GM12864 (cell line): Measurements from ENCODE around the gene HSPA1L.
A peak's percentile ranks its signal among the peaks of the same experiment; 100 is the strongest.

ENCODE experiments used
- DNase-seq: peaks from one replicate; pipeline ENCODE4 v3.0.0-alpha.2; 2011; ENCODE audit warnings: low read depth
- H3K4me3 ChIP-seq: 2 replicates; pipeline ENCODE4 v1.5.1; 2011; ENCODE audit warnings: mild to moderate bottlenecking, low read depth, low read length, control low read depth
- CTCF ChIP-seq: IDR thresholded peaks from 2 replicates; pipeline ENCODE4 v1.5.1; 2011; ENCODE audit warnings: low read depth, mild to moderate bottlenecking, moderate library complexity, low read length, control low read depth, inconsistent platforms; ENCODE audit errors: missing control alignments

The HSPA1L gene

GRCh38 chr6:31834367-31835250 is 19.5 kb upstream of the HSPA1L start:
- peak overlapping the region; percentile 96 for H3K4me3 ChIP-seq
- no peak for TF ChIP-seq CTCF
- peak; percentile 67 for DNase-seq

GRCh38 chr6:31831350-31832215 is 16.5 kb upstream of the HSPA1L start:
- DNase-seq: no peak
- no peak for TF ChIP-seq CTCF
- peak overlapping the region; percentile 60; the same call in 1 of the 2 replicates for H3K4me3 ChIP-seq

- TF ChIP-seq CTCF: no peak
- H3K4me3 ChIP-seq: peak overlapping the region; percentile 60
- DNase-seq: no peak
Measured at GRCh38 chr6:31830886-31831335, 15.8 kb upstream of the HSPA1L start.

- peak overlapping the region; percentile 60 for H3K4me3 ChIP-seq
- TF ChIP-seq CTCF: peak; percentile 12
- no peak for DNase-seq
Measured at GRCh38 chr6:31829633-31830283, 14.7 kb upstream of the HSPA1L start.

GRCh38 chr6:31827286-31828079 is 12.4 kb upstream of the HSPA1L start, which contains the start of gene HSPA1B:
HSPA1B (plus strand) TSS chr6:31827738; CDS start chr6:31827951, 213 bp downstream.
- H3K4me3 ChIP-seq: peak within 1 kb of the TSS; percentile 77
- peak; percentile 96 for DNase-seq
- no peak for TF ChIP-seq CTCF

- peak overlapping the region; percentile 77 for H3K4me3 ChIP-seq
- no peak for DNase-seq
- no peak for TF ChIP-seq CTCF
Measured at GRCh38 chr6:31826793-31827285, 11.8 kb upstream of the HSPA1L start.
